Lower lobe of right lung (tissue), 2 donors: ENCODE data around the gene PDHB. TPM values are rescaled to one million over a fixed set of nuclear protein-coding genes. Genes with fewer than 3 reads are reported as not detected.

ENCODE experiments used
- ATAC-seq, 2 donors: fragments of 200-7000 bp; cut with Tn5 transposase; one replicate each; pipeline ENCODE4 v1.9.1; 2020 to 2022; ENCODE audit warnings: mild to moderate bottlenecking in 2 of 2, moderate library complexity in 2 of 2
- DNase-seq: peaks from one replicate; pipeline ENCODE4 v3.0.0-alpha.2; 2020
- H3K27ac ChIP-seq: fragments of 200-600 bp; one replicate; pipeline ENCODE4 v1.8.0; 2022
- H3K27me3 ChIP-seq: fragments of 200-600 bp; one replicate; pipeline ENCODE4 v1.8.0; 2022; ENCODE audit warnings: low read depth
- H3K36me3 ChIP-seq: fragments of 200-600 bp; one replicate; pipeline ENCODE4 v1.8.0; 2022; ENCODE audit warnings: mild to moderate bottlenecking
- H3K4me1 ChIP-seq: fragments of 200-600 bp; one replicate; pipeline ENCODE4 v1.8.0; 2022
- H3K4me3 ChIP-seq: fragments of 200-600 bp; one replicate; pipeline ENCODE4 v1.8.0; 2022; ENCODE audit warnings: mild to moderate bottlenecking
- H3K9me3 ChIP-seq: fragments of 200-600 bp; one replicate; pipeline ENCODE4 v1.8.0; 2022
- intact Hi-C: fragments of 100-400 bp; cut with DNase I; formaldehyde crosslinking; loops from one replicate; pipeline ENCODE4 v1.11.0; 2022
- total RNA-seq: library from RNA; stranded (reverse); fragmentation: NEBNext Ultra II Directional; extraction: Animal tissue kit (Norgen Biotek cat#: 25700); gene quantifications from one replicate; pipeline ENCODE4 v1.2.1, GENCODE V29; 2021
- TF ChIP-seq, protein P1 (sequence below): fragments of 200-600 bp; IDR thresholded peaks from one replicate; pipeline ENCODE4 v1.8.0; 2022; ENCODE audit warnings: antibody characterized with exemption, mild to moderate bottlenecking
- donor health status: DM: no; HTN: yes; CAD: no; lungs with severe emphysema.

Gene PDHB
- total RNA-seq, 1 donor from 2014 or later = 47.7 TPM

DNA sequence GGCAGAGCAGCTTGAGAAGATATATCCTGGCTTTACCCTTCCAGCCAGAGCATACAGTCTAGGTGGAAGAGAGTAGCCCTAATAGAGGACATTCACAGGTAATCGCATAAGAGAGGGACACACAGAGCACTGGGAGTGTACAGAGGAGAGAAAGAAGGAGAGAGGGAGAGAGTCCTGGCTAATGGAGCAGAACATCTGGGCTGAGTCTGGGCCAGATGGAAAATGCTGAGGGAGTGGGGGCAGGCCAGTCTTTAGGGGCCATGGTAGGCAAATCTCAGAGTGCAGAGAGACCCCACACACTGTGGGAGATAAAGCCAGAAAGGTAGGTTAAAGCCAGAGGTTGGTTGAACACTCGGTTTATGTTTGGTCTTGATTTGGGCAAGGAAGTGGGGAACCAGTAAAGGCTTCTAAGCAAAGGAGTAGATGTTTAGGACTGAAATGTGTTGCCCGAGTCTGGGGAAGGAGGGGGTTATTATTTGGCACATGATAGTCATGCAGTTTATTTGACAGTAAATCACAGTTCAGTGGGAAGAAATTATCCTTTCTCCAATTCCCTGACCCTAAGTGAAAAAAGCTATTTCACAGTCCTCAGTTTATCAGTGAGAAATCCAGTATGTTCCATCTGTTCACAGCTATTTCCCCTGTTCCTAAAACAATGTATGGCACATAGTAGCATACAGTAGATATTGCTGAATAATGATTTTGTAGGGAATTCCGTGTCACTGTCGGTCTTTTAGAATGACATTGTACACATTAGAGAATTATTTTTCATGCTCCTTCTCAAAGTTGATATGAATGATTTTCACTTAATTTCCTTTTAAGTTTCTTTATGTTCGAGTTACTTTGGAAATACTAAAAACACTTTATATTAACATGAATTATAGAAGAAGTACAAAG lies 45.7 kb downstream of the PDHB start:
- Histone ChIP-seq H3K27me3 (no peaks in the 10 kb centered on the region), H3K36me3 (peaks cover 30% of the 10 kb centered on the region), H3K9me3 (no peaks in the 10 kb centered on the region), H3K4me1 (peaks cover 45% of the 10 kb centered on the region), H3K4me3 (no peak overlapping the region), H3K27ac (peak overlapping the region; percentile 64)
- ATAC-seq (peak in 1 of 2 donors; percentile 12), DNase-seq (no peak)
- TF ChIP-seq, protein P1, sequence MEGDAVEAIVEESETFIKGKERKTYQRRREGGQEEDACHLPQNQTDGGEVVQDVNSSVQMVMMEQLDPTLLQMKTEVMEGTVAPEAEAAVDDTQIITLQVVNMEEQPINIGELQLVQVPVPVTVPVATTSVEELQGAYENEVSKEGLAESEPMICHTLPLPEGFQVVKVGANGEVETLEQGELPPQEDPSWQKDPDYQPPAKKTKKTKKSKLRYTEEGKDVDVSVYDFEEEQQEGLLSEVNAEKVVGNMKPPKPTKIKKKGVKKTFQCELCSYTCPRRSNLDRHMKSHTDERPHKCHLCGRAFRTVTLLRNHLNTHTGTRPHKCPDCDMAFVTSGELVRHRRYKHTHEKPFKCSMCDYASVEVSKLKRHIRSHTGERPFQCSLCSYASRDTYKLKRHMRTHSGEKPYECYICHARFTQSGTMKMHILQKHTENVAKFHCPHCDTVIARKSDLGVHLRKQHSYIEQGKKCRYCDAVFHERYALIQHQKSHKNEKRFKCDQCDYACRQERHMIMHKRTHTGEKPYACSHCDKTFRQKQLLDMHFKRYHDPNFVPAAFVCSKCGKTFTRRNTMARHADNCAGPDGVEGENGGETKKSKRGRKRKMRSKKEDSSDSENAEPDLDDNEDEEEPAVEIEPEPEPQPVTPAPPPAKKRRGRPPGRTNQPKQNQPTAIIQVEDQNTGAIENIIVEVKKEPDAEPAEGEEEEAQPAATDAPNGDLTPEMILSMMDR = no peak
- intact Hi-C loops = no loop called here

DNA sequence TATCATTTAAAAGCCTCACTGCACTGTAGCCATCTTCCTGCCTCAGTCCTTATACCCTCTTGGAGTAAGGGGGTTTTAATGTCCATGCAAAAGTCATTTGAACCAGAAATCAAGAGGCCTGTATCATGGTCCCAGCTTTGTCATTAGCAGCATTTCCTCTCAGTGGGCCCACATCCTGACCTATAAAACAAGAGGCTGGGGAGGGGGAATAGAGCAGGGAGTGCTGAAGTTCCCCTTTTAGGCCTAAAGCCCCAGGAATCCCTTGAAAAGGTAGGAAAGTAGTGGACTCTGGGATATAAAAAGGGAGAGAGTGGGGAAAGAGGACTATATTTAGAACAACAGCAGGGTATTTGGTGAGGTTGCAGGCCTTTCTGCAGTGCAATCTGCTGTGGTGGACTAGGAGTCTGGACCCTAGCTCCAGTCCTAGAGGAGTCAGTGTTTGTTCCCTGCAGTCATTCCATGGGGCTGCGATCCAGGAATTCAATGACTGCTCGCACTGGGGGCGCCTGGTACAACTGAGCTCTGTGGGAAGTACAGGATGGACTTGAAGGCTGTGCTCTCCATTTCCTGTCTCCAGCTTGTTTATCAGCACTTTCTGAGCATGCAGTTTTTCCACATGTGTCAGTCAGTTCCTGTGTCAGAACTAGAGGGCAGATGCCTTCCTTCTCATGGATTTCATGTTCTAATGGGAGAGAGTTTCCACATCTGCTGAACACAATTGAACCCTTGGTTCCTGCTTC lies 46.8 kb downstream of the PDHB start:
- Histone ChIP-seq H3K4me1 (peaks cover 41% of the 10 kb centered on the region), H3K27me3 (no peaks in the 10 kb centered on the region), H3K36me3 (peaks cover 36% of the 10 kb centered on the region), H3K9me3 (no peaks in the 10 kb centered on the region), H3K4me3 (no peak overlapping the region), H3K27ac (peak overlapping the region; percentile 64)
- intact Hi-C loops = no loop called here
- no peak for DNase-seq
- ATAC-seq = peak; percentile 45 to 69
- TF ChIP-seq, protein P1 = no peak

- Histone ChIP-seq H3K27ac (no peak overlapping the region), H3K9me3 (no peaks in the 10 kb centered on the region), H3K4me3 (no peak overlapping the region), H3K27me3 (no peaks in the 10 kb centered on the region), H3K4me1 (peaks cover 34% of the 10 kb centered on the region), H3K36me3 (peaks cover 29% of the 10 kb centered on the region)
- DNase-seq (no peak), ATAC-seq (no peak)
- TF ChIP-seq, protein P1 = no peak
- intact Hi-C loops = no loop called here
Measured at GRCh38 chr3:58384381-58385090, 49.1 kb downstream of the PDHB start.

DNA sequence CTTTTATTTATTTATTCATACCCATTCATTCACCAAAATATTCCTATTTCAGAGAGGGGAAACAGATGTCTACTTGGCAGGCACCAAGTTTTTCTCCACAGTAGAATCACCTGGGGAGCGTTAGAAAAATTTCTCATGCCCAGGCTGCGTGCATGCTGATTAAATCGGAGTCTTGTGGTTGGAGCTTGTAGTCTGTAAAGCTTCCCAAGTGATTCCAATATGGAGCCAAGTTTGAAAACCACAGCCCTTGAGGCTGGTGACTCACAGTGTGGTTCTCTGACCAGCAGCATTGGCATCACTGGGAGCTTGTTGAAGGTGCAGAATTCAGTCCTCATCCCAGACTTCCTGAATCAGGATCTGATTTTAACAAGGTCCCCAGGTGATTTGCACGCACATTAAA lies 49.7 kb downstream of the PDHB start:
- TF ChIP-seq, protein P1 = no peak
- Histone ChIP-seq H3K36me3 (peaks cover 30% of the 10 kb centered on the region), H3K4me1 (peaks cover 30% of the 10 kb centered on the region), H3K27me3 (no peaks in the 10 kb centered on the region), H3K9me3 (no peaks in the 10 kb centered on the region), H3K27ac (no peak overlapping the region), H3K4me3 (no peak overlapping the region)
- intact Hi-C loops = no loop called here
- no peak for ATAC-seq
- no peak for DNase-seq

GRCh38 chr3:58383476-58383875 lies 50.2 kb downstream of the PDHB start:
- DNase-seq = no peak
- intact Hi-C loops = no loop called here
- H3K4me3 ChIP-seq = no peak overlapping the region

More at GRCh38 chr3:58383476-58383875, 50.2 kb downstream of the PDHB start:
- ATAC-seq = no peak
- Histone ChIP-seq H3K4me1 (peaks cover 25% of the 10 kb centered on the region), H3K9me3 (no peaks in the 10 kb centered on the region), H3K27me3 (no peaks in the 10 kb centered on the region), H3K27ac (no peak overlapping the region), H3K36me3 (peaks cover 32% of the 10 kb centered on the region)
- TF ChIP-seq, protein P1 = no peak
